NCI-H2107 treated with DMSO at 0.1 percent for 48 hours (cell line): ENCODE results near the gene WBP1L.
"Not testable (repeated sequence)": the region's sequence is repeated elsewhere in the genome, so short reads cannot be mapped to it uniquely, and the experiment has no call there.

Experiments used
- DNase-seq: peaks from one replicate; lab custom pipeline; 2025; ENCODE audit not compliant: unreplicated experiment; lab: John Stamatoyannopoulos, UW

The WBP1L gene

GRCh38 chr10:102743588-102744373 is at the start of gene WBP1L:
Gene WBP1L, plus strand, starts transcription at chr10:102743948. Its CDS starts 106 bp downstream, at chr10:102744054.
- peak; percentile 93 for DNase-seq

GRCh38 chr10:102695401-102695800 is 48.3 kb upstream of the WBP1L start:
- not testable (repeated sequence) for DNase-seq

- no peak for DNase-seq
Observed at GRCh38 chr10:102696736-102697135, 47.0 kb upstream of the WBP1L start.

GRCh38 chr10:102698894-102699293 is 44.9 kb upstream of the WBP1L start:
- no peak for DNase-seq

DNA sequence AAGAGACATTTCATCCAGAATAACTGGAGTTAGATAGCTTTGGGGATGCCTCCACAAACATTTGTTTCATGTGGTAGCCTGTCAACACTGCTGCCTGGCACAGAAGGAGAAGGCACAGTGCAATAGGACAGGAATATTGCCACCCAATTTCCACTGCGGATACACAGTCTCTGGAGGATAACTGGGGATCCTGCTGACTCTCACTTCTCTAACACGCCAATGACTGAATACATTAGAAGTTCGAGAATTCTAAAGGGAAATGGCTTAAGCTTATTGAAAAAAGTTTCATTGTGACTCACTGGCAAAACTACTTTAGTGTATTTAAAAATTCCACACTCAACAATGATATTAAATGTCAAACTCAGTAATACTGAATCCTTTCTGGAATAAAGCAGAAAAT is 42.5 kb upstream of the WBP1L start:
- DNase-seq = no peak

- DNase-seq = no peak
Observed at GRCh38 chr10:102701796-102702195, 42.0 kb upstream of the WBP1L start.

GRCh38 chr10:102702742-102703141 is 41.0 kb upstream of the WBP1L start:
- DNase-seq = no peak

DNA sequence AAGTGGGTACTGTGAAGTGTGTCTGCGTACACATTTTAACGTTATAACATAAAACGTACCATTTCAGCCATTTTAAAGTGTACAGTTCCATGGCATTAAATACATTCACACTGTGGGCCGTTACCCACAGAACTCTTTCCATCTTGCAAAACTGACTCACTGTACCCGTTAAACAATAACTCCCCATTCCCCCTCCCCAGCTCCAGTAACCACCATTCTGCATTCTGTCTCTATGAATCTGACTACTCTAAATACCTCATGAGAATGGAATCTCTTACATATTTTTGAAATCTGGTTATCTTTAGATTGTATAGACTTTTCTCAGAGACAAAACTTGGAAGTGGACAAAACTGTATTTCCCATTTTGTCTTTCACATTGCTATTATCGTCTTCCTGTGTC is 38.8 kb upstream of the WBP1L start:
- DNase-seq = no peak

DNA sequence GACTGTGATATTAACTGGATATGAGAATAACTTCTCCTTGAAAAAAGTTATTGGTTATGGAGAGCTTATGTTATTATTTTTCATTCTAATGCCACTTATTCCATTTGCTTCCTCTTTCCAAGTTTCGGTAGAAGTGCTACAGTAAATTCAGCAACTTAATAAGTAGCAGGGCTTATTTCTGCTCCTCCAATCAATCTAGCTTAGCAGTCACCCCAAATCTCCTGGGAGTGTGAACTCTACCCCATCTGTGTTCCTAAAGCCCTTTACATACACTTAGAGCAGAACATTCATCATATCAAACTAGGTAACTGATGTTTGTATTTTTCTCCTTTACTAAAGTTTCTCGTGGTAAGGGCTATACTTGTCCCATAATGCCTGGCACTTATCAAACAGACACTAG is 38.2 kb upstream of the WBP1L start:
- no peak for DNase-seq

DNA sequence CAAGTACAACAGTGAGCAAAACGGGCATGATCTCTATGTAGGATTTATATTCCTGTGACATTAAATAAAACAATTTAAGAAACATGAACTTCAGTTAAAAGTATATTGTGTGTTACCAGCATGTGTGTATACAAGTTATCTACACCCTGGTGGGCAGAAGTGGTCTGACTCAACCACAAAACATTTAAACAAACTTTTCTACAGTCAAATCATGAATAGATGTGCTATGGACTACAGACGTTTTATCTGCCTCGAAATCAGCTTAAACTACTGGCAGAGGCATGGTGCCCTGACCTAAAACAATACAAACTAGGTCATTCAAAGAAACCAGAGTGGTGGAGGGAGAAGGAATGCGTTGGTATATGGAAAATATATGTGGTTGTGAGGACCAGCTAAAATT is 33.1 kb upstream of the WBP1L start:
- no peak for DNase-seq

DNA sequence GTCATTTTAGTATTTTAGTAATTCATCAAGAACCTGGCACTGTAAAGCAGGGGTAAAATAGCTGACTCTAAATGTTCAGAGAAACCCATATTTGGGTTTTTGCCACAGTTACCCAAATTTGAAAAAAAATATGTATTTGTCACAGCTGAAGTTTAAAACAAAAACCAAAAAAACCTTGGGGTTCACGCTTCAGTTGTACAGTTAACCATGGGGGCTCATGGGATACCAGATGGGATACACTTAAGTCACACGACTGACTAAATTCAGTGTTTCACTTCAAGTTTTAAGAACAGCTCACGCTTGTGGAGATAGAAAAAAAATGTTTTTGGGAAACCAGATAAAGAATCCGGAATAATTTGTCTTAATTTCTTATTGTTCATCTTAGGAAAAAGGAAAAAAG is 31.7 kb upstream of the WBP1L start:
- no peak for DNase-seq

- DNase-seq = no peak
Observed at GRCh38 chr10:102712843-102713538, 30.8 kb upstream of the WBP1L start.

DNA sequence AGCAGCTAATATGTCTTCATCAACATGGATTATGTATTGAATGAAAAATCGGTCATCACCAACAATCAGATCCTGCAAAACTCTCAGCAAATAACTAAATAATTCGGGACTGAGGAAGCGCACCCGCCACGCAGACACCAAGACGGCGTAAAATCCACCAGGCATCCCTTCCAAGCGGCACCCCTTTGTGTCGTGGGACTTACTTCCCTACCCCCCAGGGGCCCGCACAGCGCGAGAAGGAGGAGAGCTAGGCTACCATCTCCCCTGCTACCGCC is 30.3 kb upstream of the WBP1L start:
- DNase-seq = no peak

GRCh38 chr10:102713814-102714620 is 29.7 kb upstream of the WBP1L start, which contains the start of gene ARL3:
Gene ARL3, minus strand, starts transcription at chr10:102714397. Its CDS starts 122 bp downstream, at chr10:102714275.
- DNase-seq = peak; percentile 75

GRCh38 chr10:102714621-102715455 is 28.9 kb upstream of the WBP1L start, which contains the start of gene SFXN2:
Gene SFXN2, plus strand, starts transcription at chr10:102714636. Its CDS starts 12,001 bp downstream, at chr10:102726637.
- no peak for DNase-seq

- no peak for DNase-seq
Observed at GRCh38 chr10:102715880-102716279, 27.9 kb upstream of the WBP1L start.

GRCh38 chr10:102716900-102717565 is 26.7 kb upstream of the WBP1L start:
- not testable (repeated sequence) for DNase-seq

DNA sequence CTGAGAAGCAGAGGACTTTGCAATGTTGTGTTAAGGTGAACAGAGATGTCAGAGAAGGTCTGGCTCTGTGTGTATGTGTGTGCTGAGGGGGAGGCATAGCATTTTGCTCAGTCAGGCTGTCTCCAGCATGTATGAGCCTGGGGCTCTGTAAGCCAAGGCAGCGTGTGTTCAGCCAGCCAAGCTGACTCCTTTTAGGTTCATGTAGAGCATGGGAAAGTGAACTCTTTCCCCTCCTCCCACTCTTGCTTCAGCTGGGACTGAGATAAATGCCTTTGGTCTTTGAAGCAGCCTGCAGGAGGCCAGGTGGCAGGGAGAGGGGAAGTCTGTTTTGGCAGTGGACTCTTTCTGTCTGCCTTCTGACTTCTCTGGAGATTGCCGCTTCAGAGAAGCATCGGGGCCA is 25.5 kb upstream of the WBP1L start:
- DNase-seq = no peak

DNA sequence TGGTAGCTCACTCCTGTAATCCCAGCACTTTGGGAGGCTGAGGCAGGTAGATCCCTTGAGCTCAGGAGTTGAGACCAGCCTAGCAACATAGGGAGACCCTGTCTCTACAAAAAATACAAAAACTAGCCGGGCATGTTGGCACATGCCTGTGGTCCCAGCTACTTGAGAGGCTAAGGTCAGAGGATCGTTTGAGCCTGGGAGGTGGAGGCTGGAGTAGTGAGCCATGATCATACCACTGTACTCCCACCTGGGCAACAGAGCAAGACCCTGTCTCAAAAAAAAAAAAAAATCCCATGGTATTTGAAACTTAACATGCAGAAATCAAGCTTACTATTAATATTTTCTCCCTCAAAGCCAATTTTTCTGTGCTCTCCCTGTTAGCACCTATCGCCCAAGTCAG is 23.4 kb upstream of the WBP1L start:
- DNase-seq = no peak

DNA sequence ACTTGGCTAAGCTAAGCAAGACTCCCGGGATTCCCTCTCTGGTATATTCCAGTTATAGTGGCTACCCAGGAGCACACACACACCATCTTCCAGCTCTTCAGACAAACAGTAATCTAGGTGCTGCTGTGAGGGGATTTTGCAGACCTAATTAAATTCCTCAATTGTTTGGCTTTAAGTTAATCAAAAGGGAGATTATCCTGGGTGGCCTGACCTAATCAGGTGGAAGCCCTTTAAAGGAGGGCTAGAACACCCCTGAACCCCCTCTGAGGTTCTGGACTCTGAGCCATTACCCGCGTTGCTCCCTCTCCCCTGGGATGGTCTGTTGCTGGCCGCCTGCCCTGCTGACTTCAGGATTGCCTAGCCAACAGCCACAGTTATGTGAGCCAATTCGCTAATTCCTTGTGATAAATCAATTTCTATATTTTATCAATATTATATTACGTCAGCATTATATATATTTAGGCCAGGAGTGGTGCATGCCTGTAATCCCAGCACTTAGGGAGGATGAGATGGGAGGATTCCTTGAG is 22.9 kb upstream of the WBP1L start:
- no peak for DNase-seq
